IMR-90 (cell line): Measurements from ENCODE around the gene RENBP. TPM values are rescaled to one million over a fixed set of nuclear protein-coding genes. Genes with fewer than 3 reads are reported as not detected.

Experiments used
- ATAC-seq: fragments of 200-7000 bp; cut with Tn5 transposase; 2 replicates; pipeline ENCODE4 v1.9.1; 2020; ENCODE audit warnings: low read depth, mild to moderate bottlenecking, moderate library complexity
- BruUV-seq: library from RNA; stranded (reverse); fragments of 400-500 nt; replicated peaks from 2 replicates; lab custom pipeline; 2021; lab: Mats Ljungman, UMichigan
- CTCF ChIA-PET: fragments of 300-600 bp; formaldehyde crosslinking; extraction: SDS; loops from one replicate; lab custom pipeline; 2021; ENCODE audit warnings: antibody characterized with exemption; lab: Yijun Ruan, JAX
- POLR2A ChIA-PET: fragments of 300-600 bp; sonication (Branson Sonifier 250); formaldehyde crosslinking; loops from one replicate; lab custom pipeline; 2022; ENCODE audit warnings: antibody characterized with exemption; ENCODE audit not compliant: unreplicated experiment; lab: Charles Lee
- DNase-seq: peaks from one replicate; pipeline ENCODE4 v3.0.0; 2013
- H2AFZ ChIP-seq: replicated peaks from 2 replicates; pipeline ENCODE3; 2013; ENCODE audit warnings: low read length, mild to moderate bottlenecking; ENCODE audit not compliant: poor library complexity
- H2AK5ac ChIP-seq: 2 replicates; pipeline ENCODE4 v1.6.1; 2013; ENCODE audit warnings: low read depth, low read length, inconsistent platforms
- H2AK9ac ChIP-seq: replicated peaks from 2 replicates; pipeline ENCODE3; 2013; ENCODE audit warnings: mild to moderate bottlenecking, low read depth, low read length, moderate library complexity; ENCODE audit not compliant: poor library complexity
- H2BK120ac ChIP-seq: 2 replicates; pipeline ENCODE4 v1.6.1; 2013; ENCODE audit warnings: low read depth, low read length, inconsistent platforms
- H2BK15ac ChIP-seq: 3 replicates; pipeline ENCODE4 v1.6.1; 2013; ENCODE audit warnings: low read depth, low read length, inconsistent platforms
- H2BK20ac ChIP-seq: 2 replicates; pipeline ENCODE4 v1.6.1; 2013; ENCODE audit warnings: low read depth, mild to moderate bottlenecking, inconsistent platforms, low read length, moderate library complexity
- H2BK5ac ChIP-seq: 2 replicates; pipeline ENCODE4 v1.6.1; 2013; ENCODE audit warnings: mild to moderate bottlenecking, low read depth, low read length, inconsistent platforms; ENCODE audit not compliant: poor library complexity, severe bottlenecking
- H3K14ac ChIP-seq: replicated peaks from 2 replicates; pipeline ENCODE4 v1.6.1; 2013; ENCODE audit warnings: low read depth, low read length, inconsistent platforms
- H3K18ac ChIP-seq: 2 replicates; pipeline ENCODE4 v1.6.1; 2013; ENCODE audit warnings: low read depth, low read length, control low read depth
- H3K23ac ChIP-seq: 2 replicates; pipeline ENCODE4 v1.6.1; 2013; ENCODE audit warnings: low read depth, low read length, inconsistent platforms
- H3K27ac ChIP-seq: 2 replicates; pipeline ENCODE4 v1.5.1; 2013; ENCODE audit warnings: mild to moderate bottlenecking, control low read depth, low read length; ENCODE audit not compliant: insufficient read depth
- H3K27me3 ChIP-seq: 2 replicates; pipeline ENCODE4 v1.6.1; 2013; ENCODE audit warnings: low read length; ENCODE audit not compliant: control insufficient read depth, insufficient read depth
- H3K36me3 ChIP-seq: 2 replicates; pipeline ENCODE4 v1.6.1; 2013; ENCODE audit warnings: low read length, mixed read lengths; ENCODE audit not compliant: control insufficient read depth, insufficient read depth
- H3K4ac ChIP-seq: 2 replicates; pipeline ENCODE4 v1.6.1; 2013; ENCODE audit warnings: low read depth, low read length, inconsistent platforms
- H3K4me1 ChIP-seq: 2 replicates; pipeline ENCODE4 v1.6.1; 2013; ENCODE audit warnings: low read length, mixed read lengths; ENCODE audit not compliant: control insufficient read depth, insufficient read depth
- H3K4me2 ChIP-seq: 2 replicates; pipeline ENCODE4 v1.6.1; 2013; ENCODE audit warnings: low read depth, mild to moderate bottlenecking, control low read depth, low read length, moderate library complexity
- H3K4me3 ChIP-seq: 2 replicates; pipeline ENCODE4 v1.5.1; 2013; ENCODE audit warnings: low read depth, mild to moderate bottlenecking, control low read depth, low read length, moderate library complexity; ENCODE audit not compliant: insufficient read depth
- H3K56ac ChIP-seq: 2 replicates; pipeline ENCODE4 v1.6.1; 2013; ENCODE audit warnings: low read length, inconsistent platforms; ENCODE audit not compliant: insufficient read depth; ENCODE audit errors: extremely low read depth
- H3K79me1 ChIP-seq, 2 experiments: 2 replicates each; pipeline ENCODE4 v1.6.1; 2013; ENCODE audit warnings: low read length in 2 of 2, inconsistent platforms in 1 of 2, low read depth in 1 of 2
- H3K9ac ChIP-seq: 2 replicates; pipeline ENCODE4 v1.6.1; 2013; ENCODE audit warnings: low read depth, low read length, control low read depth
- H3K9me1 ChIP-seq: 2 replicates; pipeline ENCODE4 v1.6.1; 2013; ENCODE audit warnings: low read length, inconsistent platforms; ENCODE audit not compliant: insufficient read depth
- H3K9me3 ChIP-seq: 2 replicates; pipeline ENCODE4 v1.6.1; 2013; ENCODE audit warnings: low read length; ENCODE audit not compliant: control insufficient read depth, insufficient read depth
- H4K20me1 ChIP-seq: 2 replicates; pipeline ENCODE4 v1.6.1; 2013; ENCODE audit warnings: low read length, inconsistent platforms; ENCODE audit not compliant: insufficient read depth
- H4K5ac ChIP-seq: 2 replicates; pipeline ENCODE4 v1.6.1; 2013; ENCODE audit warnings: mild to moderate bottlenecking, low read depth, low read length, control low read depth
- H4K8ac ChIP-seq, 2 experiments: 2 replicates each; pipeline ENCODE4 v1.6.1; 2013; ENCODE audit warnings: low read depth in 2 of 2, low read length in 2 of 2, control low read depth in 1 of 2, inconsistent platforms in 1 of 2
- H4K91ac ChIP-seq: 2 replicates; pipeline ENCODE4 v1.6.1; 2013; ENCODE audit warnings: low read depth, low read length, inconsistent platforms; ENCODE audit not compliant: insufficient read depth
- BHLHE40 ChIP-seq: fragments of 150-350 bp; IDR thresholded peaks from 2 replicates; pipeline ENCODE4 v1.6.1; 2016; ENCODE audit warnings: mild to moderate bottlenecking, low read depth, low read length
- ELK1 ChIP-seq: fragments of 150-350 bp; IDR thresholded peaks from 2 replicates; pipeline ENCODE4 v1.6.1; 2016; ENCODE audit warnings: low read depth, mild to moderate bottlenecking, low read length, moderate library complexity, borderline replicate concordance
- FOS ChIP-seq: fragments of 150-350 bp; IDR thresholded peaks from 2 replicates; pipeline ENCODE4 v1.6.1; 2016; ENCODE audit warnings: low read depth, low read length
- MXI1 ChIP-seq: IDR thresholded peaks from 2 replicates; pipeline ENCODE4 v1.6.1; 2012; ENCODE audit warnings: low read depth, mild to moderate bottlenecking, low read length, moderate library complexity, borderline replicate concordance
- POLR2A ChIP-seq: IDR thresholded peaks from 2 replicates; pipeline ENCODE4 v1.6.1; 2012; ENCODE audit warnings: mild to moderate bottlenecking, low read depth, low read length
- RAD21 ChIP-seq: IDR thresholded peaks from 2 replicates; pipeline ENCODE4 v1.6.1; 2012; ENCODE audit warnings: low read length, improper control_type of control experiment
- RCOR1 ChIP-seq: IDR thresholded peaks from 2 replicates; pipeline ENCODE4 v1.6.1; 2012; ENCODE audit warnings: mild to moderate bottlenecking, low read length, improper control_type of control experiment; ENCODE audit not compliant: insufficient replicate concordance
- RFX5 ChIP-seq: IDR thresholded peaks from 2 replicates; pipeline ENCODE4 v1.8.0; 2012; ENCODE audit warnings: low read depth, mild to moderate bottlenecking, low read length, moderate library complexity
- WGBS, 2 experiments: methylation state at CpG; one replicate each; pipeline versions ENCODE4 v1.1.5 to v1.1.7; 2013; ENCODE audit warnings: missing lambda C conversion rate in 2 of 2; ENCODE audit not compliant: insufficient read length in 1 of 2; ENCODE audit errors: extremely low coverage in 2 of 2; 5-methylcytosine and 5-hydroxymethylcytosine counted together
- dilution Hi-C: fragments of 300-500 bp; cut with HindIII; formaldehyde crosslinking; loops from one replicate; pipeline ENCODE4 v1.14.3; 2018; ENCODE audit warnings: low sequenced_read_pairs; ENCODE audit not compliant: unreplicated experiment
- in situ Hi-C: fragments of 300-500 bp; cut with MboI; formaldehyde crosslinking; loops from 3 replicates; pipeline ENCODE4 v1.14.3; 2019; ENCODE audit warnings: low sequenced_read_pairs, inconsistent platforms, mixed read lengths
- intact Hi-C: fragments of 100-400 bp; cut with micrococcal nuclease; formaldehyde crosslinking; loops from 2 replicates; pipeline ENCODE4 v1.10.0; 2022
- polyA plus RNA-seq, 3 experiments: library from polyadenylated mRNA; depleted of rRNA; stranded (reverse); fragments of >200 nt; gene quantifications; 2 replicates each; pipeline ENCODE4 v1.2.3, GENCODE V29; 2012; ENCODE audit warnings: low replicate concordance in 1 of 3
- total RNA-seq: library from RNA; depleted of rRNA; stranded (reverse); fragments of >200 nt; gene quantifications from 2 replicates; pipeline ENCODE4 v1.2.3, GENCODE V29; 2012

Gene RENBP
- total and polyA plus RNA-seq, 2 of the 4 experiments (the other 2 are of a cell fraction), result 0.15 to 0.18 TPM

GRCh38 chrX:153926858-153927671 is 17.4 kb downstream of the RENBP start:
- H2BK20ac ChIP-seq, result no peak overlapping the region
- peak overlapping the region; percentile 90 for H2AFZ ChIP-seq
- ChIA-PET CTCF (no interaction called here), POLR2A (no interaction called here)
- H3K9me1 ChIP-seq, result no peaks in the 10 kb centered on the region; the same call in 1 of the 2 replicates
- H3K4me1 ChIP-seq, result peaks cover 2% of the 10 kb centered on the region
- peaks cover 19% of the 10 kb centered on the region for H3K36me3 ChIP-seq
- peaks cover 0 to 7% of the 10 kb centered on the region in 2 experiments; a peak in 2 of 4 replicates for H3K79me1 ChIP-seq
- no peak overlapping the region for H2BK120ac ChIP-seq
- H3K27ac ChIP-seq, result peak overlapping the region; percentile 97
- H4K91ac ChIP-seq, result peak overlapping the region; percentile 73
- peak; percentile 10 for DNase-seq
- H4K20me1 ChIP-seq, result peaks cover 5% of the 10 kb centered on the region
- H2AK9ac ChIP-seq, result peak overlapping the region; percentile 97
- peak overlapping the region; percentile 94 for H2AK5ac ChIP-seq
- H4K5ac ChIP-seq, result peak overlapping the region; percentile 82
- no peak overlapping the region; the same call in 1 of the 2 replicates for H3K18ac ChIP-seq
- no peaks in the 10 kb centered on the region for H3K9me3 ChIP-seq
- dilution Hi-C loops, result no loop called here
- peak overlapping the region; percentile 79; the same call in 1 of the 2 replicates for H3K23ac ChIP-seq
- peak overlapping the region; percentile 88 for H3K4me2 ChIP-seq
- peak overlapping the region; percentile 90 for H2BK5ac ChIP-seq
- H3K14ac ChIP-seq, result peak overlapping the region; percentile 74
- H3K4ac ChIP-seq, result peak overlapping the region; percentile 95
- no TSS peak for BruUV-seq
- WGBS, 2 experiments, result 60% methylated on average over 4 of the region's 31 CpGs; no CpG with 5 or more reads in 1 of the 2 experiments
- H3K4me3 ChIP-seq, result peak overlapping the region; percentile 82
- TF ChIP-seq BHLHE40 (no peak), POLR2A (peak; percentile 27; the same call in 1 of the 2 replicates), RCOR1 (no peak), ELK1 (no peak), FOS (no peak), RFX5 (no peak), RAD21 (no peak), MXI1 (no peak)
- peak overlapping the region; percentile 67 to 97 for H4K8ac ChIP-seq
- H2BK15ac ChIP-seq, result no peak overlapping the region; the same call in 2 of the 3 replicates
- H3K56ac ChIP-seq, result peak overlapping the region; percentile 63
- ATAC-seq, result no peak
- in situ Hi-C loops, result no loop called here
- intact Hi-C loops, result loop anchor here (5.0 kb wide), 1 partner anchor 135 kb away; the partner anchor contains the start of genes IDH3G and SSR4
- peak overlapping the region; percentile 94 for H3K9ac ChIP-seq
- H3K27me3 ChIP-seq, result no peaks in the 10 kb centered on the region; the same call in 1 of the 2 replicates
